NOMO-1 (cell line): ENCODE measurements around the gene MTX3.

Experiments
- DNase-seq, 2 experiments: peaks; one replicate each; lab custom pipeline; 2025; ENCODE audit not compliant: unreplicated experiment in 2 of 2; lab: John Stamatoyannopoulos, UW

Gene MTX3

DNA sequence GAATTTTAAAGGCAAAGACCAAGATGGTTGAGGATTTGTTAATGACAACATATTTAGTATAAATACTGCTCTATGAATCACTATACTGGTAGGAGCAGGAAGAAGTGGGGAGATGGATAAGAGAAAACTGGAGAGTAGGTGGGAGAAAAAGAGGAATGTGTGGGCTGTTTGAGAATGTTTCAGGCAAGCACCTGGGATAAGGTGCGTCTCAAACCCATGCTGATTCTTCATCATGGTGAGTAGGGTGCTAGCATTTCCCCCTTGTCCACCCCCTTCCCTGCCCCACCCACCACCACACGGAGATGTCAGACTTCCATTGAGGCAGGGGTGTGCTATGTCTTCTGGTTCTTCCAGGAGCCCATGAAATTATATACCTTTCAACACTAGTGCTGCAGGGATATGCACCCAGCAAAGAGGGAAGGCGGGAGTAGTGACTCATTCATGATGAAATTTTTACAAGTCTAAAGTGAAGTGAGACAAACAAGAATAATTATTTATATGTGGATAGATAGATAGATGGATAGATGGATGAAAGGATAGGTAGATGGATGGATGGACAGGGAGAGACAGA, 54.3 kb downstream of the MTX3 start:
- no peak for DNase-seq

DNA sequence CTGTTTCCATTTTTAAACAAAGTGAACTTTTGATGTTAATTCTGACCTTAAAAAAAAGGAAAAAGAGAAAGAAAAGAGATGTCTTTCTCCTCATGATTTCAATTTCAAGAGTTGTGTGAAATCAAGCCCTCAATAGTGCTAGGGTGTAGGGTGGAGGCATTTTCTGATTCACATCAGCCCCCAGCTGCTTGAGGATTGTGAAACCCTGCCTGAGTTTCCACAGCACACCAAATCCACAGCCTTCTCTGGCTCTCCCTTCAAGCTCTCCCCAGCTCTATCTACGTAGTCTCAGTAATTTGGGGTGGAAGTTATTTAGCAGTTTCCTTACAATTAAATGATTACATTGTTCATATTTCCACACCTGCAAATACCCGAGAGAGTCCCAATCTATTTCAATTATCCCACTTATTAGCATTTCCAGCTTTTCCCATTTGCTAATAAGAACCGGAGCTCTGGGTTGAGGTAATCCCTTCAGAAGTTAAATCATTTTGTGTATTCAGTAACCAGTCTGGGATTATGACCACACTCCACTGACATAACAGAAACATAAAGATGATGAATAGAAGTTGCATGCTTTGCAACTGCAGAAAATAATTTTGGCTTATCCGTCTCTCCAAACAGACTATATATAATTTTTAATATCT, 54.9 kb downstream of the MTX3 start:
- DNase-seq, result no peak

DNA sequence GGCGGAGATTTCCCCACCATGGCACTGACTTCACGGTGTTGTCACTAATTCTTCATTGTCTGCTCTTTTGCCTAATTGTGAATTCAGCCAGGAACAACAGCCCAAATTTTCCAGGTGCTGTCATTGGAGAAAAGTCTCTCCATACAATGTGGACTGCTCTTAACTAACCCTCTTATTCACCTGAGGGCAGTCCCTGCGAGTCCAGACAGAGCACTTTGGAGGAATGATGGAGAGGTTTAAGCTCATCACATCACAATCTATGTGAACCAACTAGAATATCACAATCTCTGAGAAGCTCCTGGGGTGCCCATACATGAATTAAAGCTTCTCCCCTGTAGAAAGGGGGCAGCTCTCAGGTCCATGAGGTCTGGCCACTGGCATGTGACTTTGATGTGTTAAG, 56.4 kb downstream of the MTX3 start:
- DNase-seq, result no peak

DNA sequence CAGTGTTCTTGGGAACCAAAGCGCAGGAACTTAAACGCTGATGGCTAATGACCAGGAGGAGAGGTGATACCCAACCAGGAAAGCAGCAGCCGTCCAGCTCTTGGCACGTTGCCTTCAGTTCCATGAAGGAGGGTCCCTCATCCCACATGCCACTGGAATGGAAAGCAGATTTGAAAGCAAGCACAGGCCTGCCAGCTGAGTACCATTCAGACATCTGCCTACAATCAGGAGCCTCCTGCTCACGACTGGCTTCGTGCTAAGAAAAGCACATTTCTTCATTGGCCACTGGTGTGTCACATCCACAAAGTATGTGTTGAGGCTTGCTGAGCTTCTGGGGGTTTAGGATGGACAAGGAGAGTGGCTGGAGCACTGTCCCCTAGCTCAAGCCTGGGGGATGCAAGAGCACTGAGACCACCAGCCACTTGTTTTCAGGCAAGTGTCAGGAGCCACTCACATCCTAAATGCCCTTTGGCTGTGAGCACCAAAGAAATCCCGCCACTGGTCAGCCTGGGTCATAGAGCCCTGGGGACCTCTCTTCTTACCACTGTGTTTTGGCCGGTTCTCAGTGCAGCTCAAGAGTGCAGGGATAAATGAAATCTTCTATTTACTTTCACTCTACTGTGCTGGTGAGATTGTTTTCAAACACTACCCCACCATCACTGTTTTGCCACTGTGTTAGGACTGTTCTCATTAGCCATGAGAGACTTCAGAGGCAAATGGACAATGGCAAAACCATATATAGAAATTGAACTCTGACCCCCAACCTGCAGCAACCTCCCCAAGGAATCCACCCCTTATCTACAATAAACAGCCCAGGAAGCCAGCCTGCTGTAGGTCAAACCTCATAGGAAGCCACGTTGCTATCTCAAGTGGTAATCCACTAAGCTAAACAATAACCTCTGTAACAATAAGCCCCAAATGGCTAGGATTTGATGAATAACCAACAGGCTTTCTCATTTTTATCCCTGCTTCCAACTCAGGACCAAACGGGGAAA, 58.3 kb downstream of the MTX3 start:
- no peak for DNase-seq

DNA sequence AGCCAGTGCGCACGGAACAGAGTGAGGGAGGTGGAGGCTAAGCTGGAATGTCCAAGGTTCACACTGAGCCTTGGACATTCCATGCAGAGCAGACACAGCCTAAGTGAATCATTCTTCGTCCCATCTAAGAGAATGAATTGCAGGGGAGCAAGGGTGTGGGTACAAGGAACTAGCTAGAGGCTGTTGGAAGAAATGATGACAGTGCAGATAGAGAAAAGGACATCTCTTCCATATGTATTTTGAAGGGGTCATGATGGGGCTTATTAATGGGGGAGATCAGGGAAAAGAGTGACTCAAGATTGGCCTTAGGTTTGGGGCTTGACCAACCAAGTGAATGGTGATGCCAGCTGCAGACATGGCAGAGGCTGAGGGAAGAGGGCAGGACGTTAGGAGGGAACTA, 59.2 kb downstream of the MTX3 start:
- DNase-seq, result no peak

DNA sequence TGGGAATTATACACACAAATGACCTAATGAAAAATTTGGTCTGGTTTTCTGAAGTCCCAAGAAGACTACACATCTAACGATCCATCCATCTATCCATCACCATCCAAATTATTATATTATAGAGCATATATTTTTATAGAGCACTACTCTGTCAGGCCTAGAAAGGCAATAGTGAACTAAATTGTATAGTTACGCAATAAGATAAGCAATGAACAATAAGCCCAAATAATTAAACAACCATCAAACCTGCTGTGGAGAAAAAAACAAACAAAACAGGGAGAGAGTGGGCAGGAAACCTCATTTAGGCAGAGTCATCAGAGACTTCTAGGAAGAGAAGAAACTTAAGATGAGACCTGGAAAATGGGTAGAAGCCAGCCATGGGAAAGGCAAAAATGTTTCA, 59.7 kb downstream of the MTX3 start:
- no peak for DNase-seq

DNA sequence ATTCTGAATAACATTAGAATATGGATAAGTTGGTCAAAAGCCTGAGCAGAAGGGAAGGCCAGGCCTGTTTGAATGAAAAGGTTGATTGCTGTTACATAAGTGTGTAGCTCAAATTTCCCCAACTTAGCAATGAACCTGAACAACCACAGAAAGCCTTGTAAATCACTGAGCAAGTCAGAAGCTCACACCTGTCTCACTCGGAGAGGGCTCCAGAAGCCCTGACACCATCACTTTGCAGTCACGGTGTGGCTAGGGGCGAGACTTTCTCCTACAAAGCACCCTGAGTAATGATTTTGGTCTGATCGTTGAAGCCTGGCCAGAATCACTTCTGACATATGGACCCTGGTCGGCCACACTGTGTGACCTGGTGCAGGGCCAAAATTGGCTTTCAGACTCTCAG, 62.0 kb downstream of the MTX3 start:
- no peak for DNase-seq
